Tibial artery (tissue), 4 donors: Measurements from ENCODE around the gene SAP130.

Source experiments
- DNase-seq, 2 donors: peaks; one replicate each; pipeline ENCODE4 v3.0.0-alpha.2; 2019
- H3K27ac ChIP-seq, 2 donors: fragments of 200-600 bp; sonication (generic) in 1 of 2; 1 replicate in 1 of 2; 2 replicates in 1 of 2; pipeline ENCODE4 v1.5.1; 2018 to 2019; ENCODE audit warnings: mild to moderate bottlenecking in 1 of 2
- H3K27me3 ChIP-seq, 2 donors: fragments of 200-600 bp; sonication (generic) in 1 of 2; one replicate each; pipeline versions ENCODE4 v1.5.1 to v1.6.0; 2016 to 2019
- H3K36me3 ChIP-seq, 3 donors: fragments of 200-600 bp; sonication (generic) in 2 of 3; one replicate each; pipeline ENCODE4 v1.5.1; 2016 to 2019; ENCODE audit warnings: mild to moderate bottlenecking in 2 of 3
- H3K4me1 ChIP-seq, 4 donors: fragments of 200-600 bp; sonication (generic) in 2 of 4; 1 replicate in 3 of 4; 2 replicates in 1 of 4; pipeline ENCODE4 v1.5.1; 2016 to 2019
- H3K4me3 ChIP-seq, 2 donors: fragments of 200-600 bp; sonication (generic) in 1 of 2; 1 replicate in 1 of 2; 2 replicates in 1 of 2; pipeline ENCODE4 v1.5.1; 2018 to 2019; ENCODE audit warnings: mild to moderate bottlenecking in 2 of 2
- H3K9me3 ChIP-seq, 3 donors: fragments of 200-600 bp; sonication (generic) in 1 of 3; one replicate each; pipeline ENCODE4 v1.5.1; 2016 to 2019
- CTCF ChIP-seq, 2 experiments: fragments of 200-600 bp in 1 of 2; fragments of 450-650 bp in 1 of 2; IDR thresholded peaks; one replicate each; pipeline ENCODE4 v1.5.1; 2017 to 2019; ENCODE audit warnings: antibody characterized with exemption in 2 of 2, mild to moderate bottlenecking in 1 of 2, moderate library complexity in 1 of 2
- intact Hi-C: fragments of 100-400 bp; cut with DNase I; formaldehyde crosslinking; loops from one replicate; pipeline ENCODE4 v1.15.0; 2023; ENCODE audit warnings: low total_unique reads

SAP130 gene

GRCh38 chr2:128036748-128037607, 9.1 kb upstream of the SAP130 start:
- no peaks in the 10 kb centered on the region for H3K27me3 ChIP-seq
- H3K27ac ChIP-seq = no peak overlapping the region
- H3K4me1 ChIP-seq = no peaks in the 10 kb centered on the region
- intact Hi-C loops = no loop called here
- DNase-seq = no peak
- H3K36me3 ChIP-seq = no peaks in the 10 kb centered on the region
- TF ChIP-seq CTCF (IDR thresholded peaks at IDR 0.05) = no peak
- no peak overlapping the region for H3K4me3 ChIP-seq
- peaks cover 0 to 16% (median 14%) of the 10 kb centered on the region in 3 donors for H3K9me3 ChIP-seq

DNA sequence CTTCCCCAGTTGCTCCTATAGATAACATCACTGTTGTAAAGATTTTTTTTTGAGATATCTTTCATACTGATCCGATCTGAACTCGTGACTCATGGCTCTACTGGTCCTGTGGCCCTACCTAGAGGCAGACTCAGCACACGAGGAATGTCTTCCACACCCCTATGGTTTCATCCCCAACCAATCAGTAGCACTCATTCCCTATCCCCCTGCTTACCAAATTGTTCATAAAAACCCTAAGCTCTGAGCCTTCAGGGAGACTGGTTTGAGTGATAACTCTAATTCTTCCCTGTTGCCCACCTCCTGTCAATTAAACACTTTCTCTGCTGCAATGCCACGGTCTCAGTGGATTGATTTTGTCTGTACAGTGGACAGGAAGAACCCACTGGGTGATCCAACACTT, 4.2 kb upstream of the SAP130 start:
- peaks cover 0 to 7% (median 4%) of the 10 kb centered on the region in 4 donors for H3K4me1 ChIP-seq
- no peak for TF ChIP-seq CTCF (IDR thresholded peaks at IDR 0.05)
- DNase-seq = no peak
- no peak overlapping the region for H3K27ac ChIP-seq
- H3K27me3 ChIP-seq = no peaks in the 10 kb centered on the region
- H3K36me3 ChIP-seq = no peaks in the 10 kb centered on the region
- H3K4me3 ChIP-seq = no peak overlapping the region
- peaks cover 0 to 10% (median 6%) of the 10 kb centered on the region in 3 donors for H3K9me3 ChIP-seq
- intact Hi-C loops = loop anchor here (5.0 kb wide), 1 partner anchor 60 kb away; the partner anchor contains the start of gene UGGT1

DNA sequence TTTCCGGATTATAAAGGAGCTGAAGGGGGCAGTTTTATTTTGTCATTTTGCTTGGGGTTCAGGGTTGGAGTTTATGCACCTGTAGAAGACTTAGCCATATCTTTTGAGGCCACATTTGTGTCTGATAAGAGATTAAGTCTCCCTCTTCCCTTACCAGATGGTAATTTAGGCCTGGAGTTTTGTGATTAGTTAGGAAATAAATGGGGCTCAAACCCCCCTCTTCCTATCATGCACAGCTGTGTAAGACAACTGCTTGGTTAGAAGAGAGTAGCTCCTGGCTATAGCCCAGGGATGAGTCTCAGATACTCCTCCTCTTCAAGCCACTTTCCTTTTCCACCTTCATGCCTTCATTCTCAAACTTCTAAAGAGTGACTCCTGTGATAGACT, 802 bp upstream of the SAP130 start:
- Histone ChIP-seq H3K4me1 (peaks cover 0 to 17% (median 7%) of the 10 kb centered on the region in 4 donors), H3K36me3 (no peaks in the 10 kb centered on the region), H3K9me3 (no peaks in the 10 kb centered on the region), H3K27me3 (no peaks in the 10 kb centered on the region), H3K27ac (peak overlapping the region; percentile 91 to 98), H3K4me3 (peak overlapping the region; percentile 80 to 99)
- no peak for TF ChIP-seq CTCF (IDR thresholded peaks at IDR 0.05)
- no peak for DNase-seq
- intact Hi-C loops = loop anchor here (10.0 kb wide), 2 partner anchors 164 to 334 kb away; no protein-coding TSS in a partner anchor

GRCh38 chr2:128027278-128027800, 520 bp downstream of the SAP130 start:
- Histone ChIP-seq H3K4me3 (peak overlapping the region; percentile 80 to 99), H3K36me3 (peaks cover 0 to 2% (median 0%) of the 10 kb centered on the region in 3 donors), H3K4me1 (peaks cover 0 to 17% (median 7%) of the 10 kb centered on the region in 4 donors), H3K9me3 (no peaks in the 10 kb centered on the region), H3K27me3 (no peaks in the 10 kb centered on the region), H3K27ac (peak overlapping the region; percentile 91 to 98)
- intact Hi-C loops = loop anchor here (10.0 kb wide), 2 partner anchors 163 to 333 kb away; no protein-coding TSS in a partner anchor
- TF ChIP-seq CTCF (IDR thresholded peaks at IDR 0.05) = no peak
- peak; percentile 99 to 100 for DNase-seq

GRCh38 chr2:128026448-128027277, 1.2 kb downstream of the SAP130 start:
- peak overlapping the region; percentile 80 to 99 for H3K4me3 ChIP-seq
- DNase-seq = peak in 1 of 2 donors; percentile 29
- H3K27me3 ChIP-seq = no peaks in the 10 kb centered on the region
- intact Hi-C loops = loop anchor here (10.0 kb wide), 2 partner anchors 162 to 332 kb away; no protein-coding TSS in a partner anchor
- peaks cover 0 to 8% (median 0%) of the 10 kb centered on the region in 3 donors for H3K36me3 ChIP-seq
- peaks cover 0 to 17% (median 7%) of the 10 kb centered on the region in 4 donors for H3K4me1 ChIP-seq
- no peak for TF ChIP-seq CTCF (IDR thresholded peaks at IDR 0.05)
- no peaks in the 10 kb centered on the region for H3K9me3 ChIP-seq
- peak overlapping the region; percentile 91 to 98 for H3K27ac ChIP-seq
